HCT116 (cell line): Measurements from ENCODE around the gene HPS1.

Experiments
- CTCF ChIP-seq, 3 experiments: fragments of 200-600 bp in 1 of 3; sonication (generic) in 1 of 3; IDR thresholded peaks in 2 of 3; conservative IDR thresholded peaks in 1 of 3; 2 replicates each; pipeline ENCODE4 v1.5.1; 2012 to 2017; ENCODE audit warnings: low read depth in 2 of 3, low read length in 2 of 3, antibody characterized with exemption in 1 of 3, borderline replicate concordance in 1 of 3, control low read depth in 1 of 3, mild to moderate bottlenecking in 1 of 3, mixed read lengths in 1 of 3, mixed run types in 1 of 3, moderate library complexity in 1 of 3; ENCODE audit not compliant: insufficient read depth in 1 of 3
- EGR1 ChIP-seq: IDR thresholded peaks from 2 replicates; pipeline ENCODE4 v1.6.1; 2012; ENCODE audit warnings: low read depth
- EZH2 ChIP-seq: fragments of 200-600 bp; sonication (generic); IDR thresholded peaks from 2 replicates; pipeline ENCODE4 v1.6.1; 2017; ENCODE audit warnings: antibody characterized with exemption, mixed run types
- MAX ChIP-seq: IDR thresholded peaks from 2 replicates; pipeline ENCODE4 v1.6.1; 2012
- POLR2A ChIP-seq: IDR thresholded peaks from 2 replicates; pipeline ENCODE4 v1.7.0; 2011; ENCODE audit warnings: borderline replicate concordance; ENCODE audit not compliant: insufficient read depth, insufficient read length; ENCODE audit errors: extremely low read depth
- POLR2AphosphoS5 ChIP-seq: IDR thresholded peaks from 2 replicates; pipeline ENCODE4 v1.6.1; 2011; ENCODE audit warnings: mild to moderate bottlenecking, low read depth, low read length, moderate library complexity
- REST ChIP-seq: IDR thresholded peaks from 2 replicates; pipeline ENCODE4 v1.6.1; 2012; ENCODE audit warnings: low read depth
- SIN3A ChIP-seq: IDR thresholded peaks from 2 replicates; pipeline ENCODE4 v1.6.1; 2012; ENCODE audit warnings: low read depth
- YY1 ChIP-seq: IDR thresholded peaks from 2 replicates; pipeline ENCODE4 v1.6.1; 2011; ENCODE audit warnings: low read length, low read depth, moderate library complexity, mild to moderate bottlenecking; ENCODE audit not compliant: insufficient replicate concordance; ENCODE audit errors: extremely low read depth
- ZFX ChIP-seq: fragments of 450-650 bp; IDR thresholded peaks from 2 replicates; pipeline ENCODE4 v1.6.1; 2017
- ZNF274 ChIP-seq: fragments of 200-500 bp; sonication (Bioruptor generic); IDR thresholded peaks from 2 replicates; pipeline ENCODE4 v1.6.1; 2014; ENCODE audit warnings: mild to moderate bottlenecking, low read depth, low read length, inconsistent platforms

- TF ChIP-seq POLR2AphosphoS5 (no peak), EZH2 (no peak), CTCF (IDR thresholded peaks at IDR 0.05 in 2 of 3, conservative IDR thresholded peaks at IDR 0.05 in 1 of 3; ENCODE audit: borderline replicate concordance in 1 of 3, insufficient read depth in 1 of 3, low read depth in 2 of 3, low read length in 2 of 3) (no peak), YY1 (no peak), REST (no peak), EGR1 (no peak), SIN3A (no peak), ZNF274 (no peak), ZFX (no peak), MAX (no peak), POLR2A (no peak)
Measured at GRCh38 chr10:98444314-98445006, 2.3 kb downstream of the HPS1 start.
